NB4 (cell line): ENCODE measurements around the gene PPFIA1.

Experiments
- MYC ChIP-seq: IDR thresholded peaks from 2 replicates; pipeline ENCODE4 v1.6.1; 2011; ENCODE audit warnings: low read depth, low read length
- POLR2A ChIP-seq: IDR thresholded peaks from 2 replicates; pipeline ENCODE4 v1.6.1; 2011; ENCODE audit warnings: mild to moderate bottlenecking; ENCODE audit not compliant: insufficient read length; ENCODE audit errors: extremely low read depth
- TF ChIP-seq, protein P1 (sequence below): IDR thresholded peaks from one replicate; pipeline ENCODE4 v1.5.1; 2012; ENCODE audit warnings: low read depth, low read length
- TF ChIP-seq, protein P2 (sequence below): IDR thresholded peaks from 2 replicates; pipeline ENCODE4 v1.6.1; 2011; ENCODE audit warnings: low read depth, low read length

DNA sequence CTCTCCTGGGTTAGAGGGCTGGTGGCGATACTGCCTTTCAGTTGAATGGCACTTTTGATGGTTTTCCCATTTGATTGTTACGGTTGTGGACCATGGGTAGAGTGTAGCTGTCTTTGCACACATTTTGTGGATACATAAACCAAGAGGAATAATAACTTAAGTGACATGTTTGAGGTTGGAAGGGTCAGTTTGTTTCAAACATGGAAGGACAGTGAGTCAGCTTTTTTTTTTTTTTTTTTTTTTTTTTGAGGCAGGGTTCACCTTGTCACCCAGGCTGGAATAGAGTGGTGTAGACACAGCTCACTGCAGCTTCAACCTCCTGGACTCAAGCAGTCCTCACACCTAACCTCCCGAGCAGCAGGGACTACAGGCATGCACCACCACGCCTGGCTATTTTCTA lies 41.1 kb downstream of the PPFIA1 start:
- TF ChIP-seq POLR2A (no peak), MYC (no peak)
- TF ChIP-seq, protein P1, sequence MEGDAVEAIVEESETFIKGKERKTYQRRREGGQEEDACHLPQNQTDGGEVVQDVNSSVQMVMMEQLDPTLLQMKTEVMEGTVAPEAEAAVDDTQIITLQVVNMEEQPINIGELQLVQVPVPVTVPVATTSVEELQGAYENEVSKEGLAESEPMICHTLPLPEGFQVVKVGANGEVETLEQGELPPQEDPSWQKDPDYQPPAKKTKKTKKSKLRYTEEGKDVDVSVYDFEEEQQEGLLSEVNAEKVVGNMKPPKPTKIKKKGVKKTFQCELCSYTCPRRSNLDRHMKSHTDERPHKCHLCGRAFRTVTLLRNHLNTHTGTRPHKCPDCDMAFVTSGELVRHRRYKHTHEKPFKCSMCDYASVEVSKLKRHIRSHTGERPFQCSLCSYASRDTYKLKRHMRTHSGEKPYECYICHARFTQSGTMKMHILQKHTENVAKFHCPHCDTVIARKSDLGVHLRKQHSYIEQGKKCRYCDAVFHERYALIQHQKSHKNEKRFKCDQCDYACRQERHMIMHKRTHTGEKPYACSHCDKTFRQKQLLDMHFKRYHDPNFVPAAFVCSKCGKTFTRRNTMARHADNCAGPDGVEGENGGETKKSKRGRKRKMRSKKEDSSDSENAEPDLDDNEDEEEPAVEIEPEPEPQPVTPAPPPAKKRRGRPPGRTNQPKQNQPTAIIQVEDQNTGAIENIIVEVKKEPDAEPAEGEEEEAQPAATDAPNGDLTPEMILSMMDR: no peak
- TF ChIP-seq, protein P2, sequence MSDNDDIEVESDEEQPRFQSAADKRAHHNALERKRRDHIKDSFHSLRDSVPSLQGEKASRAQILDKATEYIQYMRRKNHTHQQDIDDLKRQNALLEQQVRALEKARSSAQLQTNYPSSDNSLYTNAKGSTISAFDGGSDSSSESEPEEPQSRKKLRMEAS: no peak
